HEK293T (cell line): ENCODE measurements around the gene BNIP3.

Experiments
- CTCF ChIA-PET: fragments of 350-600 bp; formaldehyde crosslinking; extraction: SDS; loops from one replicate; lab custom pipeline; 2021; ENCODE audit warnings: antibody characterized with exemption, inconsistent platforms; lab: Yijun Ruan, JAX
- POLR2A ChIA-PET: fragments of 350-600 bp; formaldehyde crosslinking; extraction: SDS; loops from one replicate; lab custom pipeline; 2020; ENCODE audit warnings: antibody characterized with exemption, inconsistent platforms; lab: Yijun Ruan, JAX
- DNase-seq: peaks from one replicate; pipeline ENCODE4 v3.0.0; 2012; ENCODE audit warnings: mixed read lengths; ENCODE audit errors: extremely low spot score
- ARNT ChIP-seq: fragments of 450-650 bp; IDR thresholded peaks from 2 replicates; pipeline ENCODE4 v1.6.1; 2017; ENCODE audit warnings: mild to moderate bottlenecking
- BHLHE40 ChIP-seq: fragments of 450-650 bp; IDR thresholded peaks from 2 replicates; pipeline ENCODE4 v1.6.1; 2016; ENCODE audit warnings: mild to moderate bottlenecking, moderate library complexity, borderline replicate concordance
- CTBP1 ChIP-seq: fragments of 450-650 bp; IDR thresholded peaks from 2 replicates; pipeline ENCODE4 v1.6.1; 2016; ENCODE audit warnings: borderline replicate concordance
- ELF4 ChIP-seq: fragments of 450-650 bp; IDR thresholded peaks from 2 replicates; pipeline ENCODE4 v1.6.1; 2017; ENCODE audit warnings: antibody characterized with exemption
- FOXA1 ChIP-seq: fragments of 450-650 bp; IDR thresholded peaks from 2 replicates; pipeline ENCODE4 v1.6.1; 2016; ENCODE audit warnings: mild to moderate bottlenecking
- FOXK2 ChIP-seq: fragments of 450-650 bp; IDR thresholded peaks from 2 replicates; pipeline ENCODE4 v1.6.1; 2016; ENCODE audit warnings: mild to moderate bottlenecking
- FOXM1 ChIP-seq: fragments of 450-650 bp; IDR thresholded peaks from 2 replicates; pipeline ENCODE4 v1.6.1; 2017; ENCODE audit warnings: mild to moderate bottlenecking, borderline replicate concordance
- HDGF ChIP-seq: fragments of 450-650 bp; IDR thresholded peaks from 2 replicates; pipeline ENCODE4 v1.6.1; 2017; ENCODE audit warnings: antibody characterized with exemption, borderline replicate concordance
- L3MBTL2 ChIP-seq: fragments of 450-650 bp; conservative IDR thresholded peaks from 2 replicates; pipeline ENCODE4 v1.6.1; 2016; ENCODE audit warnings: mild to moderate bottlenecking
- LEF1 ChIP-seq: fragments of 450-650 bp; IDR thresholded peaks from 2 replicates; pipeline ENCODE4 v1.6.1; 2017; ENCODE audit warnings: mild to moderate bottlenecking, borderline replicate concordance
- NFRKB ChIP-seq: fragments of 450-650 bp; IDR thresholded peaks from 2 replicates; pipeline ENCODE4 v1.6.1; 2016; ENCODE audit warnings: mild to moderate bottlenecking, moderate library complexity
- PKNOX1 ChIP-seq: fragments of 450-650 bp; IDR thresholded peaks from 2 replicates; pipeline ENCODE4 v1.6.1; 2016
- SP1 ChIP-seq: fragments of 450-650 bp; IDR thresholded peaks from 2 replicates; pipeline ENCODE4 v1.6.1; 2017
- SUZ12 ChIP-seq: fragments of 450-650 bp; IDR thresholded peaks from 2 replicates; pipeline ENCODE4 v1.6.1; 2016; ENCODE audit warnings: mild to moderate bottlenecking
- TARDBP ChIP-seq: fragments of 450-650 bp; IDR thresholded peaks from 2 replicates; pipeline ENCODE4 v1.6.1; 2016
- ZNF384 ChIP-seq: fragments of 450-650 bp; IDR thresholded peaks from 2 replicates; pipeline ENCODE4 v1.6.1; 2016

BNIP3 gene

GRCh38 chr10:131938681-131939080 is 43.0 kb downstream of the BNIP3 start:
- ChIA-PET CTCF (no interaction called here), POLR2A (no interaction called here)
- DNase-seq, result no peak

GRCh38 chr10:131937836-131938235 is 43.9 kb downstream of the BNIP3 start:
- POLR2A ChIA-PET, result no interaction called here
- no peak for TF ChIP-seq CTBP1
- no peak for TF ChIP-seq ARNT
- no peak for DNase-seq
- CTCF ChIA-PET, result no interaction called here

More at GRCh38 chr10:131938681-131939080, 43.0 kb downstream of the BNIP3 start:
- TF ChIP-seq PKNOX1 (no peak), SP1 (no peak), BHLHE40 (no peak), ARNT (no peak), NFRKB (no peak), FOXK2 (no peak), LEF1 (no peak)

- POLR2A ChIA-PET, result no interaction called here
- TF ChIP-seq LEF1 (no peak), HDGF (no peak), TARDBP (no peak), CTBP1 (no peak), ARNT (no peak), L3MBTL2 (no peak), ZNF384 (no peak), FOXM1 (no peak), NFRKB (no peak), BHLHE40 (no peak), ELF4 (no peak), FOXA1 (no peak), PKNOX1 (no peak), SUZ12 (no peak), FOXK2 (no peak), SP1 (no peak)
- CTCF ChIA-PET, result no interaction called here
- DNase-seq, result no peak
Observed at GRCh38 chr10:131936736-131937135, 45.0 kb downstream of the BNIP3 start.

GRCh38 chr10:131936294-131936693 is 45.4 kb downstream of the BNIP3 start:
- CTCF ChIA-PET, result no interaction called here

GRCh38 chr10:131935260-131935659 is 46.5 kb downstream of the BNIP3 start:
- ChIA-PET CTCF (no interaction called here), POLR2A (no interaction called here)
- TF ChIP-seq L3MBTL2, result no peak
- TF ChIP-seq ARNT, result no peak
- TF ChIP-seq CTBP1, result no peak
- TF ChIP-seq SUZ12, result no peak
- TF ChIP-seq SP1, result no peak
- no peak for TF ChIP-seq PKNOX1
- no peak for TF ChIP-seq FOXA1
- TF ChIP-seq BHLHE40, result no peak
- no peak for TF ChIP-seq ZNF384
- TF ChIP-seq HDGF, result no peak
- no peak for TF ChIP-seq LEF1
- no peak for TF ChIP-seq NFRKB
- TF ChIP-seq FOXK2, result no peak
- TF ChIP-seq ELF4, result no peak
- TF ChIP-seq FOXM1, result no peak
- no peak for TF ChIP-seq TARDBP
- no peak for DNase-seq

More at GRCh38 chr10:131936294-131936693, 45.4 kb downstream of the BNIP3 start:
- no peak for DNase-seq
- no peak for TF ChIP-seq HDGF
- TF ChIP-seq SP1, result no peak
- no peak for TF ChIP-seq PKNOX1
- no peak for TF ChIP-seq NFRKB
- no peak for TF ChIP-seq CTBP1
- no peak for TF ChIP-seq FOXA1
- TF ChIP-seq L3MBTL2, result no peak
- TF ChIP-seq ELF4, result no peak
- TF ChIP-seq ARNT, result no peak
- TF ChIP-seq SUZ12, result no peak
- POLR2A ChIA-PET, result no interaction called here

GRCh38 chr10:131934769-131935168 is 47.0 kb downstream of the BNIP3 start:
- CTCF ChIA-PET, result interaction anchor here (0.6 kb wide), 1 partner anchor 8 kb away, joined by 3 read pairs; no protein-coding TSS in a partner anchor
- TF ChIP-seq NFRKB (no peak), FOXM1 (no peak), BHLHE40 (no peak), ZNF384 (no peak)

More at GRCh38 chr10:131934769-131935168, 47.0 kb downstream of the BNIP3 start:
- POLR2A ChIA-PET, result no interaction called here
- no peak for DNase-seq
